AML-193 (cell line): ENCODE measurements around the gene ZNF626.
A peak's percentile ranks its signal among the peaks of the same experiment; 100 is the strongest.
"Not testable (repeated sequence)": the region's sequence is repeated elsewhere in the genome, so short reads cannot be mapped to it uniquely, and the experiment has no call there.

Source experiments
- DNase-seq, 2 experiments: peaks; one replicate each; lab custom pipeline; 2025; lab: John Stamatoyannopoulos, UW

ZNF626 gene

DNA sequence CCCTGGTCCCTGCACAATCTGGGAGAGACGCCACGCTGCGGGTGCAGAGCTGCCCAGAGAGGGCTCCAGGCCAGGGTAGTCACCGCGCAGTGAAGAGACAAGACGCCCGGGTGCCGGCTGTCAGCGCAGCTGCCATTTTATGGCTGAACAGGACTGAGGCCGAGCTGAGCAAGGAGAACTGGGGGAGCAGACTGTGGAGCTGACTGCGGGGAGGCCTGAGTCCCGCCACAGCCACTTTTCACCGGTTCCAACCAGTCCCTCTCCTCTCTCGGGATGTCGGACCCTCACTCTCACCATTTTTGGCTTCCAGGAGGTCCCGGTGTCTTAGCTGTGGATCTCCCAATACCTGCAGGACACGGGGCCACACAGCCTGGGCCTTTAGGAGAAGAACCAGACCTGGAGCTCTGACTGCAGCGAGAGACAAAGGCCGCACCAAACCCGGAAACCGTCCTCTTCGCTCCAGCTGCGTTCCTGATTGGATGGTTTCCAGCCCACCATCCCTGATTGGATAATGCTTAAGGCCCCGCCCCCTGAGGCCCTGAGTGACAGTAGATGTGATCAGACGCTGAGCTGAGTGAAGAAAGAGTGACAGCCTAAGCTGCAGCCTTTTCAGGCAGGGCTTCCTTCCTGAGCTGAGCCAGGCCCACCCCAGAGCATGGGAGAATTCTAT lies at the start of gene ZNF626:
Gene ZNF626 (minus strand): TSS at position 422 of the 670 bp plus-strand sequence. CDS start 125 bp downstream, at position 297.
- DNase-seq: peak; percentile 95 to 97

DNA sequence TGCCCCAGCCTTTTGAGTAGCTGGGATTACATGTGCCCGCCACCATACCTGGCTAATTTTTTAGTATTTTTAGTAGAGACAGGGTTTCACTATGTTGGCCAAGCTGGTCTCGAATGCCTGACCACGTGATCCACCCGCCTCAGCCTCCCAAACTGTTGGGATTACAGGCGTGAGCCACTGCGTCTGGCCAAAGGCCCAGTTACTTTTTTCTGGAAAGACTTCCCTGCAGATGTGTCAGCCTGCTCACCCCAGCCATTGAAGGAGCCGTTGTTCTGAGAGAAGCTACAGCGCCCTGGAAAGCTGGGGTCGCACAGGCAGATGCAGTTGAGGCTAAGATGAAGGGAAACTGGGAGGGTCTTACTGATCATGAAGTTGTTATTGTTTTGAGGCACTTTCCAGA lies 7.9 kb upstream of the ZNF626 start:
- no peak for DNase-seq

DNA sequence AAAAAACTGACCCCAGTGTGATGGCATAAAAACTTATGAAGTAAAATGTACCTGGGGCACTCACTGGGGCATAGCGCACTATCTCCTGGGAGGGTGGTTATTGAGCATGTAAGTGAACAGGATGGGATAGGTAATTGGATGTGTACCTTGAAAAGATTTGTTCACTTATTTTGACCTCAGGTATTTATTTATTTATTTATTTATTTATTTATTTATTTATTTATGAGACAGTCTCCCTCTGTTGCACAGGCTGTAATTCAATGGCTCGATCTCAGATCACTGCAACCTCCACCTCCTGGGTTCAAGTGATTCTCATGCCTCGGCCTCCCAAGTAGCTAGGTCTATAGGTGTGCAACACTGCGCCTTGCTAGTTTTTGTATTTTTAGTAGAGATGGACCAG lies 5.9 kb upstream of the ZNF626 start:
- no peak for DNase-seq

DNA sequence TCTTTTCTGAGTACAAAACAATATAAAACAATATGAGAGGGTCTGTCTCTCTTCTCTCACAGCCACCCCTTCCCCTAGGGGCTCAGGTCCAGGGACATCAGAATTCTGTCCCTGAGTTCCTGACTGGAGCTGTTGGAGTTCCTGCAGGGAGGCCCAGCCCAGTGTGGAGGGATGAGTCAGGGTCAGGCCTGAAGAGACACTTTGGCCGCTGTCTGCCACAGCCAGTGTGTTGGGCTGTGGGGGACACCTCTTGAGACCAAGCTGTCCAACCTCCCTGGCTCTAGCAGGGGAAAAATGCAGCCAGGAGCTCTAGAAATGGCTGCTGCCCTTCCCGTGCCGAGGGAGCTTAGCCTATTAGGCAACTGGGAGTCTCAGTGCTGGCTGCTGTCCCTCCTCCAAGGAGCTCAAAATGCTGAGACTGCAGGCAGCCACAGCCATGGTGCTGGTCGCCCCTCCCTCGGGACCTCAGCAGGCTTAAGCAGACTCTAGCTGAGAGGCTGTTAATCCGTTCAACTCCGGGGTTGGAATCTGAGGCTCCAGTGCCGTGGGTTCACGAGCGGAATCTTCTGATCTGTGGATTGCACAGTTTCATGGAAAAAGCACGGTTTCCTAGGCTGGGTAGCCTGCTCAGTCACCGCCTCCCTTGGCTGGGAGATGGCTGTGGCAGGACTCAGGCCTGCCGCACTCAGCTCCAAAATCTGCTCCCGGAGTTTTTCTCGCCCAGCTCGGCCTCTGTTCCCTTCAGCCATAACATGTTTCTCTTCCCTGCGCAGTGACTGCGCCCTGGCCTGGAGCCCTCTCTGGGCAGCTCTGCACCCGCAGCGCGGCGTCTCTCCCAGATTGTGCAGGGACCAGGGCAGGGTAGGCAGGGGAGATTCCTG lies 3.8 kb upstream of the ZNF626 start:
- no peak for DNase-seq

DNA sequence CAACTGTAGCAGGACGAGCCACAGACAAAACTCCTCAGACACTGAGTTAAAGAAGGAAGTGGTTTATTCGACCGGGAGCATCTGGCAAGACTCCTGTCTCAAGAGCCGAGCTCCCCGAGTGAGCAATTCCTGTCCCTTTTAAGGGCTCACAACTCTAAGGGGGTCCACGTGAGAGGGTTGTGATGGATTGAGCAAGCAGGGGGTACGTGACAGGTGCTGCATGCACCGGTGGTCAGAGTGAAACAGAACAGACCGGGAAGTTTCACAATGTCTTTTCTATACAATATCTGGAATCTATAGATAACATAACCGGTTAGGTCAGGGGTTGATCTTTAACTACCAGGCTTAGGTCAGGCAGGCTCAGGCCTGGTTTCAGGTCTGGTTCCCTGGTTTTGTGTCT lies 3.1 kb upstream of the ZNF626 start:
- peak; percentile 10 to 23 for DNase-seq

DNA sequence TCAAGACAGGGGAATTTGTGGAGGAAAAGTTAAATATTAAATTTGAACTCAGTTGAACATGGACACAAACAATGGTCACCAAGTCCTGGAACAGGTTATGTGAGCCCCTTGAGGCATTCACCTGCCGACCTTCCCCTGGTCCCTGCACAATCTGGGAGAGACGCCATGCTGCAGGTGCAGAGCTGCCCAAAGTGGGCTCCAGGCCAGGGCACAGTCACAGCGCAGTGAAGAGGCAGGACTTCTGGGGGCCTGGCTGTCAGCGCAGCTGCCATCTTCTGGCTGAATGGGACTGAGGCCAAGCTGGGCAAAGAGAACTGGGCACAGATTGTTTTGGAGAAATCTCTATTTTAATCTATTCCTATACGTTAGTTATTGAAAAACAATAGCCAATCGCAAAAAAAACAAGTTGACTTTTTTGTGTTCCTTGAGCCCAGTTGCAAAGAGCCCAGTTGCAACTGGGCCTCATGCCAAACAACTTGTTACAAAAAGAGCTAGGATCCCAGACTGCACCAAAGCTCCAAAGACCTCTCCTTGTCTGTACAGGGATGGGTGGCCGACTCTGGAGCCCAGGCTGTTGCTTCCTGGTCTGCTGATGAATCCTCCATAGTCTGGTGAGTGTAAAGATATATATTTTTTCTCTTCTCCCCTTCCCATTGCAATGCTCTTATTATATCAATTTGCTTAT lies 1.2 kb upstream of the ZNF626 start:
- no peak for DNase-seq

DNA sequence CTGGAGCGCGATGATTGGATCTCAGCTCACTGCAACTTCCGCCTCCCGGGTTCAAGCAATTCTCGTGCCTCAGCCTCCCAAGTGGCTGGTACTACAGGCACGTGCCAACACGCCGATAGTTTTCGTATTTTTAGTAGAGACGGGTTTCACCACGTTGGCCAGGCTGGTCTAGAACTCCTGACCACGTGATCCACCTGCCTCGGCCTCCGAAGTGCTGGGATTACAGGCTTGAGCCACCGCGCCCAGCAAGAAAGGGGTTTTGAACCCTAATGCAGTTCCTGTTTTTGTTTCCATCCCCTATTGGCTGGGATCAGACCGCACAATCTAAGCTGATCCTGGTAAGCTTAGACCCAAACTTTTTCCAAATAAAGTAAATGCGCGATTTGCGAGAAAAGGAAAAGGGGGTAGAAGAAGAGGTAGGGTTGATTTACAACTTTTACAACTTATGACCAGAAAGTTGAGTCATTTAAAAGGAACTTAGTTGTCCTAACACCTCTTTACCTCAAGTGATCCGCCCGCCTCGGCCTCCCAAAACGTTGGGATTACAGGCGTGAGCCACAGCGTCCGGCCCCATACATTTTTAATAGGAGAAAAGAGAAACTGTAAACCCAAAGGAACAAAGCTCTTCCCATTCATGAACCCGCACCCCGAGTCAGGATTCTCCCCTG lies 764 bp downstream of the ZNF626 start:
- peak; percentile 29 to 53 for DNase-seq

DNA sequence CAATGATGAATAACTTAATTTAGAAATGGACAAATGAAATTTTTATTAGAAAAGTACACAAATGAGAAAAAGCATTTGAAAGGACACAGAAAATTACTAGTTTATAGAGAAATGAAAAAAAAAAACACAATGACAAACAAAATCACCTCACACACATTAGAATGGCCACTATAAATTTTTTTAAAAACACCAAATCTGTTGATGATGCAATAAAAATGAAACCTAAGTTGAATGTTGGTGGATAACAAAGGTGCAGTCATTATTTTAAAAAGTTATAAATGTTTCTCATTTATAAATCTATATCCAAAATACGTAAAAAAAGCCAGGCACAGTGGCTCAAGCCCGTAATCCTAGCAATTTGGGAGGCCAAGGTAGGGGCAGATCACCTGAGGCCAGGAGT lies 20.8 kb downstream of the ZNF626 start:
- DNase-seq: no peak

DNA sequence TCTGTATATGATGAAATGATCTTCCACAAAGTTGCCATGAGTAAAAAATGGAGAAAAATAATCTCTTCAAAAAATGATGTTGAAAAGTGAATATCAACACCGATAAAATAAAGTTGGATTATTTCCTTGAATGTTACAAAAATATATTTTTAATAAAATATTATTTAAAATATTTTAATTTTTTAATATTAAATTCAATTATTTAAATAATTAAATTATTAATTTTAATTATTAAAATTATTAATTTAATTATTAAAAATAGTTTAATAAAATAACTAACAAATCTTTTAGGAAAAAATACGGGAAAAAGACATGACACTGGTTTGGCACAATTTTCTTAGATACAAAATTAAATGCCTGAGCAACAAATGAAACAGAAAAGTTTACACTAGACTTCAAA lies 21.3 kb downstream of the ZNF626 start:
- no peak for DNase-seq

DNA sequence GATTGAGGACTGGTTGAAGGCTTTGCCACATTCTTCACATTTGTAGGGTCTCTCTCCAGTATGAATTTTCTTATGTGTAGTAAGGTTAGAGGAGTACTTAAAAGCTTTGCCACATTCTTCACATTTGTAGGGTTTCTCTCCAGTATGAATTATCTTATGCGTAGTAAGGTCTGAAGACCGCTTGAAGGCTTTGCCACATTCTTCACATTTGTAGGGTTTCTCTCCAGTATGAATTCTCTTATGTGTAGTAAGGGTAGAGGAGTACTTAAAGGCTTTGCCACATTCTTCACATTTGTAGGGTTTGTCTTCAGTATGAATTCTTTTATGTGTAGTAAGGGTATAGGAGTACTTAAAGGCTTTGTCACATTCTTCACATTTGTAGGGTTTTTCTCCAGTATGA lies 36.8 kb downstream of the ZNF626 start:
- not testable (repeated sequence) for DNase-seq

DNA sequence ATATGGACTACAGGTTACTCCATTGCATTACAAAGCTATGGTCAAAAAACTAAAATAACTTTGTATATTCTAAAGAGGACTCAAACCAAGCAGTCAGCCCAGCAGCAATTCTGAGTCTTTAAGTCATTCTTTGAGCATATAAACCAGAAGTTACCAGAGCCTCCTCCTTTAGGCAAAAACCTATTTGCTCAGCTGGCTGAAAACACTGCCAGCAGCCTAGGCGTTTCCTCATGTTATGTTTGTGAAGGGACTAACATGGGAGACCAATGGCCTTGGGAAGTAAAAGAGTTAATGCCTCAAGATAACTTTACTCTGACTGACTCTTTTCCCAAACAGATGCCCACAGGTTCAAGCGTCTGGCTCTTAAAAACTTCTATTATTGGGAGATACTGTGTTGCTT lies 45.3 kb downstream of the ZNF626 start:
- no peak for DNase-seq

DNA sequence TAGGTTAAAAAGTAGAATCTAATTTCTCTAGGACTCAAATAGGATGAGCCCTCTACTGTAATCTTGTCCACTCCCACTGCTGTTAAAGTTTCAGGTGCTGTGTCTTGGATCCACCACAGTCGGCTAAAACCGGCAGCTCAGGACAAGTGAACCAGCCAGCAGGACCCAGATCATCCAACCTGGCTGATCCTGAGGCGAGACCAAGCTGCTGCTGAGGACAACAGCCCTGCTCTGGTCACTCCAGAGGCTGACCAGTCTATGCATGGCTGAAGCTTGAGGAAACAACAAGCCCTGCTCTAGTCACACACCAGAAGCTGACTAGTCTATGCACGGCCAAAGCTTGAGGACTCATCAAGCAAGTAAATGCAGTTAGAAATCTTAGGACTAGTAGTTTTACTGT lies 46.4 kb downstream of the ZNF626 start:
- not testable (repeated sequence) for DNase-seq

DNA sequence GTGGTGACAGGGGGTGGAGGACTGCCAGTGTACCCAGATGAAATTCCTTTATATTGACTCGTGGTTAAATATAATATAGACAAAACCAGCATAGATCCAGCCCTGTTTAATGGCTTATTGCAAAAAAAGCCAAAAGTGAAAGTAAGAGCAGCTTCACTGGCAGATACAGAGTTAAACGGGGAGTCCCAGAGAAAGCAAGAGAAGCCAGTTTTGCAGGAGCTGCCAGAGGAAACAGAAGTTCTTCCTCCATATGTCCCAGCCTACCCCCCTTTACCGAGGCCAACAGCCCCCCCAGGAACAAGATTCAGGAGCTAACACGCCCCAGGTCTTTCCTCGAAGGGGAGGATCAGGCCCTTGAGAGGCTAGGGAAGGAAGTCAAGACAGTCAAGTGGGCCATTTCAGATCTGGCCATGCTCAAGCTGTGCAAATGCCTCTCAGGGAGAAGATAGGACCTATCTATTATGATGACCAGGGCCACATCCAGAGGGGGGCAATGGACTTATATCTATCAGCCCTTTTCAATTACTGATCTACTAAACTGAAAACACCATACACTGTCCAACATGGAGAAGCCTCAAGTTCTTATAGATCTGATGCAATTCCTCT lies 48.6 kb downstream of the ZNF626 start:
- no peak for DNase-seq

DNA sequence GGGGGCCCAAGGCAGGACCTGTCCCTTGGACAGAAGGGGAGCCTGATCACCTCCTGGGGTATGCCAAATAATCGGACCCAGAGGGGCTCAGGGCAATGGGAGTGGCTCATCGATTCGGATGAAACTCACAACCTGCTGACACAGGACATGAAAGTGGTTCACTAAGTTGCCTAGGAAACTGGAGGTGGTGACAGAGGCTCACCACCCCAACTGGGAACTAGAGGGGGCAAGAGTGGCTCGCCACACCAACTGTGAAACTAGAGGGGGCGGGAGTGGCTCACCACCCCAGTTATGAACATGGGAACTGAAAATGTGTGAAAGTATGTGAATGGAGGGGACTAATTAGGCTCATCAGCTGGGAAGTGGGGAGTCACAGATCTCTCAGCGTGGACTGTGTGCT lies 49.5 kb downstream of the ZNF626 start:
- no peak for DNase-seq

DNA sequence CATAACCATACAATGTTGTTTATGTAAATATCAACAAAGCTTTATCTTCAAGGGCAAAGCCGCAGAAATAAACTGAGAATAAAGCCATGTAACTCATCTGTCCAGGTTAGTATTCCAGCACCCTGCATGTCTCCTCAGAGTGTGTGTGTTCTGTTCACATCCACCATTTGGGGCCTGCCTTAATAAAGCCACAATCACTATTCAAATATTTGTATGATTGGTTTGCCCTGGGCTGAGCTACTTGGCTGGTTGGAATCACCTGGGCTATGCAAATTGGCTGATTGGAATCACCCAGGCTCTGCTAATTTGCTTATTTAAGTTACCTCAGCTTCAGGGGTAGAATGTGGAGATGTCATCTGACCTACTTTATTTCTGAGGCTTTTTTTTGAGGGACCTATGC lies 53.4 kb downstream of the ZNF626 start:
- DNase-seq: no peak
